ENCODE data around the gene MACROD2. TPM values are rescaled to one million over a fixed set of nuclear protein-coding genes. Genes with fewer than 3 reads are reported as not detected.

MACROD2 gene
- total RNA-seq, 2 donors from 2014 or later = 0.94 to 10.4 TPM

DNA sequence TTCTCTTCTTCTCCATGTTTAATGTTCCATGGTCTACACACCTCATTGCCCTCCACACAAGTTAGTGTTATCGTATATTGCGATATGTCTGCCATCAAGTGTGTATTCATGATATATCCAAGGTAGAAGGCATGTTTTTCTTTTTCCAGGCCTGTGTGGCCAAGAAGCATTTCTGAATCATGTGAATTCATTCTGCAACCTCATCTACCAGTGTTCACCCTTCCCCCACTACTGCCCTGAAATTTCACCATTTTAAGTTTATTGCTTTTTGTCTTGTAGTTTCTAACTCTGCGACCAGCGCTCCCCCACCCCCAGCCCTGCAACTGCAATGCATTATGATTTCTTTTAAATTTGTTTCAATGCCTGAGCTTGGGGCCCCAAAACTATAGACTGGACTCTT is 960.1 kb downstream of the MACROD2 start:
- Histone ChIP-seq H3K4me3 (no peak overlapping the region), H3K4me1 (no peaks in the 10 kb centered on the region), H3K9me3 (no peaks in the 10 kb centered on the region), H3K27ac (no peak overlapping the region), H3K27me3 (no peaks in the 10 kb centered on the region), H3K36me3 (no peaks in the 10 kb centered on the region)
- TF ChIP-seq, protein P1, sequence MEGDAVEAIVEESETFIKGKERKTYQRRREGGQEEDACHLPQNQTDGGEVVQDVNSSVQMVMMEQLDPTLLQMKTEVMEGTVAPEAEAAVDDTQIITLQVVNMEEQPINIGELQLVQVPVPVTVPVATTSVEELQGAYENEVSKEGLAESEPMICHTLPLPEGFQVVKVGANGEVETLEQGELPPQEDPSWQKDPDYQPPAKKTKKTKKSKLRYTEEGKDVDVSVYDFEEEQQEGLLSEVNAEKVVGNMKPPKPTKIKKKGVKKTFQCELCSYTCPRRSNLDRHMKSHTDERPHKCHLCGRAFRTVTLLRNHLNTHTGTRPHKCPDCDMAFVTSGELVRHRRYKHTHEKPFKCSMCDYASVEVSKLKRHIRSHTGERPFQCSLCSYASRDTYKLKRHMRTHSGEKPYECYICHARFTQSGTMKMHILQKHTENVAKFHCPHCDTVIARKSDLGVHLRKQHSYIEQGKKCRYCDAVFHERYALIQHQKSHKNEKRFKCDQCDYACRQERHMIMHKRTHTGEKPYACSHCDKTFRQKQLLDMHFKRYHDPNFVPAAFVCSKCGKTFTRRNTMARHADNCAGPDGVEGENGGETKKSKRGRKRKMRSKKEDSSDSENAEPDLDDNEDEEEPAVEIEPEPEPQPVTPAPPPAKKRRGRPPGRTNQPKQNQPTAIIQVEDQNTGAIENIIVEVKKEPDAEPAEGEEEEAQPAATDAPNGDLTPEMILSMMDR (IDR thresholded peaks at IDR 0.05) = no peak
- DNase-seq (ENCODE audit: low spot score) = no peak

DNA sequence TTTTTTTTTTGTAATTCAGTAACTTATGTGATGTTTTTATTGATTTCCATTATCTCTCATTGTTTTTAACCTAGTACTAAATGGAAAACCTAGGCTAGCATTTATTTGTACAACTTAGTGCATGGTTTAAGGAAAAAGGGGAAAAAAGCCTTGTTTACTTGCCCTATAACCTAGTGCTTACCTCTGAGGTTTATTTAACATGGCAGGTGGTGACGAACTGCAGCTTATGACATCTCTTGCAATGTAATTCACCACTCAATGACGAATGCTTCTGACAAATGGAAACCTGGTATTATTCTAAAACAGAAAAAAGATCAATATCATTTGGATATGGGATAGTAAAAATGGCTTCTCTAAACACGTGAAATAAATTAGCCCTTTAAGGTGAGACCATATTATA is 960.7 kb downstream of the MACROD2 start:
- TF ChIP-seq, protein P1 (IDR thresholded peaks at IDR 0.05) = no peak
- DNase-seq (ENCODE audit: low spot score) = no peak
- Histone ChIP-seq H3K36me3 (no peaks in the 10 kb centered on the region), H3K4me1 (no peaks in the 10 kb centered on the region), H3K4me3 (no peak overlapping the region), H3K27me3 (no peaks in the 10 kb centered on the region), H3K27ac (no peak overlapping the region), H3K9me3 (no peaks in the 10 kb centered on the region)

DNA sequence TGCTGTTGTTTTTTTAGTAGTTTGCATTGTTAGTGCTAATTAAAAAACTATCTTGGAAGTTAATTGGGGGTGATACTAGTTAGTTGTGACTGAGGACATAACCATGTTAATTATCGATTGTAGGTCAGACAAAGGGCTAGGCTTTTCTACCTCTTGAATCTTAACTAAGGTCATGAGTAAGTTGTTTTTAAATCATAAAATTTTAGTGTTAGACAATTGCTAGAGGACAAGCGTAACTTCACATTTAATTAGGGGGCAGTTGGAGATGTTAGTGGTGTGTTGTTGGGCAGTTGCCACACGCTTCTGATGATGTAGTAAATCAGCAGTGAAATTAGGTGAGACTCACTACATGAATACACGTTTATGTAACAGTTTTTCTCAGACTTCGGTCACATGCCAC is 961.2 kb downstream of the MACROD2 start:
- H3K4me1 ChIP-seq = no peaks in the 10 kb centered on the region
- DNase-seq (ENCODE audit: low spot score) = no peak
- H3K27ac ChIP-seq = no peak overlapping the region
- H3K4me3 ChIP-seq = no peak overlapping the region
- no peaks in the 10 kb centered on the region for H3K27me3 ChIP-seq
- H3K36me3 ChIP-seq = no peaks in the 10 kb centered on the region
- no peaks in the 10 kb centered on the region for H3K9me3 ChIP-seq
- TF ChIP-seq, protein P1 (IDR thresholded peaks at IDR 0.05) = no peak

DNA sequence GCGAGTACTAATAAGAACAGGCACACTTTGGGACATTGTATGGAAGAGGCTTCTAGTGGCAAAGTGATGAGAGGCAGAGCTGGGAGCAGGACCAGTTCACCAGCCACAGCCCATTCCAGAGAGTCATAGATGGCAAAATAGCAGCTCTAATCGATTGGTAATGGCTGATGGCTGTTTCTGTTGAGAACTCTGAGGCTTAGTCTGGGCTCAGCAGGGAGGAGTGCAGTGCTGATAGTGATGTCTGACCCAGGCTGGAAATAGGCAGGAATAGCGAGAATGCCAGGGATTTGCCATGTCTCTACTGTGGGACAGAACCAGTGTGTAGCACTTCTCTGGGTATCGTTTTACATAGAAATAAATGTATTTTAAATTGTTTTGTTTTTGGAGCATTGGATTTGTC is 962.1 kb downstream of the MACROD2 start:
- DNase-seq (ENCODE audit: low spot score) = no peak
- no peaks in the 10 kb centered on the region for H3K27me3 ChIP-seq
- H3K4me1 ChIP-seq = no peaks in the 10 kb centered on the region
- H3K4me3 ChIP-seq = no peak overlapping the region
- H3K9me3 ChIP-seq = no peaks in the 10 kb centered on the region
- H3K27ac ChIP-seq = no peak overlapping the region
- no peaks in the 10 kb centered on the region for H3K36me3 ChIP-seq
- TF ChIP-seq, protein P1 (IDR thresholded peaks at IDR 0.05) = no peak

DNA sequence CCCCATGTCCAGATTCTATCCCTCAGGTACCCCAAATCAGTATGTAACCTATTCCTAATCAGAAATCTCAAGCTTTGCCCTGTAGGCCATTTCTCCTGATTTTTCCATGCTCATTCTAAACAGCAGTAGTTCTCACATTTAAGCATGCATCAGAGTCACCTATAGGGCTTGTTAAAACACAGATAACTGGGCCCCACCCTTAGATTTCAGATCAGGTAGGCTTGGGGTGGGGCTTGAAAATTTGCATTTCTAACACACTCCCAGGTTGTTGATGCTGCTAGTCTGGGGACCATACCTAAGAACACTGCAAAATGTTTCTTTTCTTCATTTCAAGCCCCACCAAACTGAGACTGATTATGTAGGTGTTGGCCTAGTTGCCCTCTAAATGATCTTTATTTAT is 963.3 kb downstream of the MACROD2 start:
- no peak for DNase-seq (ENCODE audit: low spot score)
- Histone ChIP-seq H3K4me3 (no peak overlapping the region), H3K27ac (no peak overlapping the region), H3K9me3 (no peaks in the 10 kb centered on the region), H3K27me3 (no peaks in the 10 kb centered on the region), H3K4me1 (no peaks in the 10 kb centered on the region), H3K36me3 (no peaks in the 10 kb centered on the region)
- TF ChIP-seq, protein P1 (IDR thresholded peaks at IDR 0.05) = no peak

All from right atrium auricular region (tissue), 2 donors.